ENCODE data around the gene RFTN1. TPM values are rescaled to one million over a fixed set of nuclear protein-coding genes. Genes with fewer than 3 reads are reported as not detected.
A peak's percentile ranks its signal among the peaks of the same experiment; 100 is the strongest.

RFTN1 gene
- total RNA-seq, 2 experiments from 2014 or later: 55.7 to 56.4 TPM

DNA sequence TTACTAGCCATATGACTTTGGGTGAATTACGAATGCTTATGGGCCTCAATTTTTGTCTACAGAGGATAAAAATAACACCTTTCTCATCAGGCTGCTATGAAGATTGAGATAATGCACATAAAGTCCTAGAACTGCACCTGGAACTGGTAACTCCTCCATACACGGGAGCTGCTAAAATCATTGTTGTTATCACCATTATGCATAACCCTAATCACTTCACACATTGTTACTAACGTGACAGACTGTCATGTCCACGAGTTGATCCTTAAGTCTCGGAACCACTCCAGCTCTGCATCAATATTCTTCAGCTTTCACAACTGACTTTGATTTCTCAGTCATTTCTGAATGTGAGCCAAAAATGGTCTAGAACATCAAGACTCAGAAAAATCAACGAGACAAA lies 64.1 kb downstream of the RFTN1 start:
- H3K9me3 ChIP-seq (ENCODE audit: control insufficient read depth in 1 of 2, insufficient read depth in 1 of 2, low read length in 2 of 2): no peaks in the 10 kb centered on the region
- no peak for DNase-seq
- POLR2A ChIA-PET: no interaction called here
- Mint-ChIP-seq H3K4me1 (ENCODE audit: low read depth) (peaks cover 53% of the 10 kb centered on the region), H3K27me3 (no peaks in the 10 kb centered on the region), H3K27ac (no peak overlapping the region), H3K36me3 (ENCODE audit: low read depth) (peaks cover 56% of the 10 kb centered on the region), H3K4me3 (no peak overlapping the region), H3K9me3 (no peaks in the 10 kb centered on the region)
- CTCF ChIA-PET: no interaction called here
- ATAC-seq (ENCODE audit: poor library complexity): no peak
- no peak overlapping the region for H3K27ac ChIP-seq (ENCODE audit: low read depth in 1 of 2, low read length in 2 of 2)
- TF ChIP-seq, protein P1, sequence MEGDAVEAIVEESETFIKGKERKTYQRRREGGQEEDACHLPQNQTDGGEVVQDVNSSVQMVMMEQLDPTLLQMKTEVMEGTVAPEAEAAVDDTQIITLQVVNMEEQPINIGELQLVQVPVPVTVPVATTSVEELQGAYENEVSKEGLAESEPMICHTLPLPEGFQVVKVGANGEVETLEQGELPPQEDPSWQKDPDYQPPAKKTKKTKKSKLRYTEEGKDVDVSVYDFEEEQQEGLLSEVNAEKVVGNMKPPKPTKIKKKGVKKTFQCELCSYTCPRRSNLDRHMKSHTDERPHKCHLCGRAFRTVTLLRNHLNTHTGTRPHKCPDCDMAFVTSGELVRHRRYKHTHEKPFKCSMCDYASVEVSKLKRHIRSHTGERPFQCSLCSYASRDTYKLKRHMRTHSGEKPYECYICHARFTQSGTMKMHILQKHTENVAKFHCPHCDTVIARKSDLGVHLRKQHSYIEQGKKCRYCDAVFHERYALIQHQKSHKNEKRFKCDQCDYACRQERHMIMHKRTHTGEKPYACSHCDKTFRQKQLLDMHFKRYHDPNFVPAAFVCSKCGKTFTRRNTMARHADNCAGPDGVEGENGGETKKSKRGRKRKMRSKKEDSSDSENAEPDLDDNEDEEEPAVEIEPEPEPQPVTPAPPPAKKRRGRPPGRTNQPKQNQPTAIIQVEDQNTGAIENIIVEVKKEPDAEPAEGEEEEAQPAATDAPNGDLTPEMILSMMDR (IDR thresholded peaks at IDR 0.05): no peak
- intact Hi-C loops (cut with DNase I, micrococcal nuclease): no loop called here
- H3K4me3 ChIP-seq (ENCODE audit: low read length): no peak overlapping the region
- no peaks in the 10 kb centered on the region for H3K27me3 ChIP-seq (ENCODE audit: control insufficient read depth in 1 of 2, insufficient read depth in 2 of 2, low read length in 2 of 2)
- H3K4me1 ChIP-seq (ENCODE audit: insufficient read depth, low read length): no peaks in the 10 kb centered on the region
- no peaks in the 10 kb centered on the region for H3K36me3 ChIP-seq (ENCODE audit: insufficient read depth, low read length)

DNA sequence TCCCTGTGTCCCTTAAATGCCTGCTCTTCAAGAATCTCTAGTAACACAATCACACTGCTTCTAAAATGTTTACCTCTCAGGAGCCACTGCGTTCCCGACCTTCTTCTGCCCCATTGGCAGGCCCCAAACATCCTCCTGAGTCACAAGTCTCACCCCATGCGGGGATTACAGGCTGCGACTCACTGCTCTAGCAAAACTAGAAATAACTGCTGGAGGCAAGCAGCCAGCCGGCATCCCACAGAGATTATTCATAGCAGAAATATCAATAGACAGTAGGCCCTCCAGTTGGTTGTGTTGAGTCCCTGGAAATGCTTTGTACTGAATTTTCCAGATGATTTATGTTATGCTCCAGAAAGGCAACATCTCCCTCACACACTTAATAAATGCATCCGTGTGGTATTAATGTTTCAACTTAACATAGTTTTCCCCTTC lies 64.8 kb downstream of the RFTN1 start:
- no peak overlapping the region for H3K27ac ChIP-seq (ENCODE audit: low read depth in 1 of 2, low read length in 2 of 2)
- ATAC-seq (ENCODE audit: poor library complexity) (no peak), DNase-seq (peak in 2 of 14 experiments; percentile 17 to 37)
- H3K9me3 ChIP-seq (ENCODE audit: control insufficient read depth in 1 of 2, insufficient read depth in 1 of 2, low read length in 2 of 2): no peaks in the 10 kb centered on the region
- POLR2A ChIA-PET: no interaction called here
- H3K27me3 Mint-ChIP-seq: no peaks in the 10 kb centered on the region
- intact Hi-C loops (cut with DNase I, micrococcal nuclease): no loop called here
- H3K4me1 Mint-ChIP-seq (ENCODE audit: low read depth): peaks cover 46% of the 10 kb centered on the region
- no peak overlapping the region for H3K27ac Mint-ChIP-seq
- CTCF ChIA-PET: no interaction called here
- H3K4me3 ChIP-seq (ENCODE audit: low read length): no peak overlapping the region
- no peaks in the 10 kb centered on the region for H3K36me3 ChIP-seq (ENCODE audit: insufficient read depth, low read length)
- no peaks in the 10 kb centered on the region for H3K27me3 ChIP-seq (ENCODE audit: control insufficient read depth in 1 of 2, insufficient read depth in 2 of 2, low read length in 2 of 2)
- H3K4me1 ChIP-seq (ENCODE audit: insufficient read depth, low read length): no peaks in the 10 kb centered on the region
- no peaks in the 10 kb centered on the region for H3K9me3 Mint-ChIP-seq
- H3K4me3 Mint-ChIP-seq: no peak overlapping the region
- H3K36me3 Mint-ChIP-seq (ENCODE audit: low read depth): peaks cover 57% of the 10 kb centered on the region
- TF ChIP-seq, protein P1 (IDR thresholded peaks at IDR 0.05): no peak

DNA sequence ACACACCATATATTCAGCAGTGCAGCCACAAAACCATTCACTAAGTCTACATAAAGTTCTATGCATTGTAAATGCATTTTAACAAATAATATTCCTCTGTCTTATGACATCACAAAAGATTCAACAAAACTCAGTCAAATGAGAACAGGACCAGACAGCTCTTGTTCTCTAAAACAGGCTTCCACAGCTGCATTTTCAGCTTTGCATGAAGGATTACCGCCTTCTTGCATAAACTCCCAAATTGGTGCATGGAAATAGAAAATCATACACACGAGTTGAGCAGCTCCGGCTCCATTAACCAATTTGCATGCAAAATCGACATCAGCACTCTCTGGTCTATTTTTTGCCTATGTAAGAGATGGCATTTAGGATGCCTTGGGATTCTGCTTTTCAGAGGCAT lies 66.4 kb downstream of the RFTN1 start:
- ChIA-PET POLR2A (no interaction called here), CTCF (interaction anchor here (0.6 kb wide), 1 partner anchor 110 kb away, joined by 3 read pairs; no protein-coding TSS in a partner anchor)
- Mint-ChIP-seq H3K4me3 (no peak overlapping the region), H3K9me3 (no peaks in the 10 kb centered on the region), H3K36me3 (ENCODE audit: low read depth) (peaks cover 54% of the 10 kb centered on the region), H3K27me3 (no peaks in the 10 kb centered on the region), H3K27ac (no peak overlapping the region), H3K4me1 (ENCODE audit: low read depth) (peaks cover 41% of the 10 kb centered on the region)
- ATAC-seq (ENCODE audit: poor library complexity) (no peak), DNase-seq (no peak)
- Histone ChIP-seq H3K4me1 (ENCODE audit: insufficient read depth, low read length) (no peaks in the 10 kb centered on the region), H3K27ac (ENCODE audit: low read depth in 1 of 2, low read length in 2 of 2) (no peak overlapping the region), H3K4me3 (ENCODE audit: low read length) (no peak overlapping the region), H3K36me3 (ENCODE audit: insufficient read depth, low read length) (no peaks in the 10 kb centered on the region), H3K9me3 (ENCODE audit: control insufficient read depth in 1 of 2, insufficient read depth in 1 of 2, low read length in 2 of 2) (no peaks in the 10 kb centered on the region), H3K27me3 (ENCODE audit: control insufficient read depth in 1 of 2, insufficient read depth in 2 of 2, low read length in 2 of 2) (no peaks in the 10 kb centered on the region)
- intact Hi-C loops (cut with DNase I, micrococcal nuclease): no loop called here
- TF ChIP-seq, protein P1 (IDR thresholded peaks at IDR 0.05): no peak

Measured in CD4-positive, alpha-beta T cell (primary cell).